Activated CD8-positive, alpha-beta memory T cell treated with anti-CD3 and anti-CD28 coated beads, Interleukin-2, amount 50 U/mL, for 48 hours (primary cell): ENCODE results near the gene PPIA.
A peak's percentile ranks its signal among the peaks of the same experiment; 100 is the strongest.
"Not testable (repeated sequence)": the region's sequence is repeated elsewhere in the genome, so short reads cannot be mapped to it uniquely, and the experiment has no call there.

Source experiments
- DNase-seq: peaks from one replicate; pipeline ENCODE4 v3.0.0-alpha.2; 2020

Gene PPIA

DNA sequence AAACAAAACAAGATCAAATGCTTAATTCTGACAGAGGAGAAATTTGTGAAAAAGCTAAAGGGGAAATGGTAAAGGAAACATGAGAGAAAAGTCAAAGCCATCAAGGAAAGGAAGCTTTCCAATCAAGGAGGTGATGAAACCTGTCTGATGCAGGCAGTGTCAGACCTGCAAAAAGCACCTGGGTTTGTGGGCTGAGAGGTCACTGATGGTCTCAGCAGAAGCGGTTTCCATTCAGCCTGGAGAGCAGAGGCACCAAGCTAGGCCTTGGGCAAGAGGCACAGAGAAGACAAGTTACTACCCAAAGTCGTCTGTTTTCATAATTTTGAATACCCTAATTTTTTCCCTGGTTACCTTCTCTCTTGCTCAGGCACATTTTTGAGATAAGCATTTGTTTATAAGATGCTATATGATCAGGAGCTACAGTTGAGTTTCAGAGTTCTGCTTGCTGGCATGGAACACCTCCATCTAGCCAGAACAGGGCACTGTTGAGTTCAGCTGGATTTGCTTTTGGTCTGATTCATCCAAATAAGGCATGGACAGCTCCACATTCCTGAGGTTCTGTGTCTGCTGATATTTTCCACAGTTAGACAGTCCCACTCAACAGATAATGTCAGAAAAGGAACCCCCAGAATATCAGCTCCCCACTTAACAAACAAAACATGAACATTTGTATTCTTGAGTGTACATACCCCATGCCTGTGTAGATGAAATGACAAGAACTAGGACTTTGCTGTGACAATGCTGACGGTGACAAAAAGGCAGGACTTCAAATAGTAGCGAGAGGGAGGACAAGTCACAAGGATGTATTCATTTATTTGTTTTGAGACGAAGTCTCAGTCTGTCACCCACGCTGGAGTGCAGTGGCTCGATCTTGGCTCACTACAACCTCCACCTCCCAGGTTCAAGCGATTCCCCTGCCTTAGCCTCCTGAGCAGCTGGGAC, 4.9 kb upstream of the PPIA start:
- DNase-seq, result no peak

DNA sequence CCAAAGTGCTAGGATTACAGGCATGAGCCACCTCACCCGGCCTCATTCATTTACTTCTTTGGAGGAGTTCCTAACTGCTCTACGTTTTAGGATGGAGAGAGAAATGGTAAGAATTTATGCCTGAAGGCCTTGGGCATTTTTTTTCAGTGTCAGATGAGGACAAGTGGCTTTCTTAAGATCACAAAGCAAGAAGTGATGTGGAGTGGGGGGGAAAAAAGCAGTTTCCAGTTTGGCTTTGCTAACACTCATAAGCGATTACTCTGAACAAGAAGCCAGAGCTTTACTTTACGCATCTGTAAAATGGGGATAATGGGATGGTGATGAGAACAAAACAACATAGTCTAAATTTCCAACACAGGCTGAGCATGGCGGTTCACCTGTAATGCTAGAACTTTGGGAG, 2.6 kb upstream of the PPIA start:
- DNase-seq, result no peak

DNA sequence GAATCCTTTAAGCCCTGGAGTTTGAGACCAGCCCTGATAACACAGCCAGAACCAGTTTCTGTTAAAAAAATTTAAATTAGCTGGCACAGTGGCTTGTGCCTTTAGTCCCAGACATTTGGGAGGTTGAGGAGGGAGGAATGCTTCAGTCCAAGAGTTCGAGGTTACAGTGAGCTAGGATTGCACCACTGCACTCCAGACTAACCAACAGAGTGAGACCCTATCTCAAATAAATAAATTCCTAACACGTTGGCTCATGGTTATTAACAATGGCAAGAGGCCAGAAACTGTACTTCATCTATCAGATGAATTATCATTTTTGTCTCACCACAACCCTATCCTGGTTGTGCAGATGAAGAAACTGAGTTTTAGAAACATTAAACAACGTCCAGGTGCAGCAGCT, 2.1 kb upstream of the PPIA start:
- DNase-seq, result no peak

DNA sequence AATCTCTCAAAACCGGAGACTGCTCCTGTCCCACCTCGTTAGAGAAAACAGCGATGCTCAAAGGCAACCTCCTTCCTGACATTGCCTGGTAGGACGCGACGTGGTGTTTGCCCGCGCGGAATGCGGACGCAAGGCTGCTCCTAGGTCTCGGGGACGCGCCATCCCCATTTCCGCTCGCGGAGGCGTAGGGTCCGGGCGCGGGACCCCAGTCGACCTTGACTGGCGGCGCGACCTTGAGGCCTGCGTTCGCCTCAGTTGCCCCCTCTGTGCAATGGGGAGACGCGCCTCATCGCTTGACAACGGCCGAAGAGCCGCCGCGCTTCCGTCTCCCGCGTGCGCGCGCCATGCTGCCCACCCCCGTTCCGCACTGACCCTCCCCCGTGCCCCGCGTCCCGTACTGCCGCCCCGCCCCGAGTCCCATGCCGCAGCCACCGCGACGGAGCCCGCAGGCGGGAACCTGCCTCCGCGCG, 412 bp upstream of the PPIA start:
- DNase-seq, result no peak

DNA sequence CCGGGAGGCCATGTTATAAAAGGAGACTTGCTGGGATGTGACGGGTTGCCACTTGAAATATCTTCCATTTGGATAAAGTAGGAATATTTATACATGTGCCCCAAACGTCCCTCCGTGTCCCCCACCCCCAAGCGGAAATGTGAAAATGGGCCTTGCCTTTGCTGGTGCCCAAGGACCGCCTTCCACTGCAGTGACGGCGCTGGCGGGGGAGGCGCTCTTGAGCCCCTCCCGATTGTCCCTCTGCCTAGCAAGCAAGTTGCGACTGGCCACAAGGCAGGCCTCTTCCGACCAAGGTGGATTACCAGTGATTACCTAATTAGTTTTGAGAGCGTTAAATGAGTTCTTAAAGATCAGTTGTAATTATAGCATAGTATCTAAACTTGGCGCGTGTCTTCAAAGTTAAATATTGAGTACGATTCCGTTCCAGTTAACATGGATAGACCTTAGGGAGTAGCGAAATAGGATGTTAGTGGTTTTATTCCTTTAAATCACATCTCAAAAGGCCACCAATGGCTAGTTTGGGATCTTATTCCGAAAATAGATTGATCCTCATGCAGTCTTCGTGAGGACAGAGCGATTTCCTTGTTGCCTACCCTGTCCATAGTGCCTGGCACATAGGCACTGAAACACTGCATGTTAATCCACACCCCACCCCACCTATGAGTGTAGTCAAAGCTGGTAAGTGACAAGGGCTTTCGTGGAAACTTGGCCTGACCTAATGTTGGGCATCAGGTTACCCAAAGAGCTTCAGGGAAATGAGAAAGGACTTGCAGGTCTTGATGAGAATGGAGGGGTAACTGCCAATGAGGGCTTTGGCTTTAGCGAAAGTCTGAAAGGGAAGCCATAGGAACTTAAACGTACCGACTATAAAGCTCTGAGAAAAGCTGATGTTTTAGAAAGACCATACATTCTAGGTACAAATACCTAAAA, 1.1 kb downstream of the PPIA start:
- peak; percentile 90 for DNase-seq

DNA sequence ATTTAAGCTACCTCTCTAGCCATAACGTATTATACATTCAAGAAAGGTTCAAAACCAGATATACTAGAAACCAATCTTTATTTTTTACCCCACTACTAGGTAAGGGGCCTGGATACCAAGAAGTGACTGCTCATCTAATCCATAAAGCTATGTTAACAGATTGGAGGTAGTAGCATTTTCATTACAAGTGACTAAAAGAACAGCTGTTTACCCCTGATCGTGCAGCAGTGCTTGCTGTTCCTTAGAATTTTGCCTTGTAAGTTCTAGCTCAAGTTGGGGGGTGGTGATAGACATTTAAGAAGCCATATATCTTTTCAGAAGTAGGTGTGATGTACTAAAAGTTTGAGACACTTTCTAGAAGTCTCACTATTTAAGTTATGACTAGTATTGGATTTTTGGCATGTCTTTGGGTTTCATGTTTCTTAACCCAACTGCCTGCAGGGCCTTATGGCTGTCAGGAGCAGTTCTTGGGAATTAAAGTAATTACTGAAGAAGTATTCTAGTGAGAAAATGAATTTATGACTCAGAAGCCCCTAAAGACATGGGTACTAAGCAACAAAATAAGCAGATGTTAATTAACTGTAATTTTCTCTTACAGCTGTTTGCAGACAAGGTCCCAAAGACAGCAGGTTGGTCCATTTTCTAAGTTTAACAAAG, 2.3 kb downstream of the PPIA start:
- no peak for DNase-seq

DNA sequence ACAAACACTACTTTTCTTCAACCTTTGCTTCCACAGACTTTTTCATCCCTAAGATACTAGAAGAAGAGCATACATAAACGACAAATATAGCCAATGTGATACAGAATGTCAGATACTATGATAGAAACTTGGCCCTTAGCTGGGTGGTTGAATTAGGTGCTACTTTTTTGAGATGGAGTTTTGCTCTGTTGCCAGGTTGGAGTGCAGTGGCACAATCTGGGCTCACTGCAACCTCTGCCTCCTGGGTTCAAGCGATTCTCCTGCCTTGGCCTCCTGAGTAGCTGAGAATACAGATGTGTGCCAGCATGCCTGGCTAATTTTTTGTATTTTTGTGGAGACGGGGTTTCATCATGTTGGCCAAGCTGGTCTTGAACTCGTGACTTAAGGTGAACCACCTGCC, 3.5 kb downstream of the PPIA start:
- DNase-seq, result no peak

DNA sequence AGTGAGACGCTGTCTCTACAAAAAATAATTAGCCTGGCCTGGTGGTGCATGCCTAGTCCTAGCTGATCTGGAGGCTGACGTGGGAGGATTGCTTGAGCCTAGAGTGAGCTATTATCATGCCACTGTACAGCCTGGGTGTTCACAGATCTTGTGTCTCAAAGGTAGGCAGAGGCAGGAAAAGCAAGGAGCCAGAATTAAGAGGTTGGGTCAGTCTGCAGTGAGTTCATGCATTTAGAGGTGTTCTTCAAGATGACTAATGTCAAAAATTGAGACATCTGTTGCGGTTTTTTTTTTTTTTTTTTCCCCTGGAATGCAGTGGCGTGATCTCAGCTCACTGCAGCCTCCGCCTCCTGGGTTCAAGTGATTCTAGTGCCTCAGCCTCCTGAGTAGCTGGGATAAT, 5.4 kb downstream of the PPIA start:
- no peak for DNase-seq

DNA sequence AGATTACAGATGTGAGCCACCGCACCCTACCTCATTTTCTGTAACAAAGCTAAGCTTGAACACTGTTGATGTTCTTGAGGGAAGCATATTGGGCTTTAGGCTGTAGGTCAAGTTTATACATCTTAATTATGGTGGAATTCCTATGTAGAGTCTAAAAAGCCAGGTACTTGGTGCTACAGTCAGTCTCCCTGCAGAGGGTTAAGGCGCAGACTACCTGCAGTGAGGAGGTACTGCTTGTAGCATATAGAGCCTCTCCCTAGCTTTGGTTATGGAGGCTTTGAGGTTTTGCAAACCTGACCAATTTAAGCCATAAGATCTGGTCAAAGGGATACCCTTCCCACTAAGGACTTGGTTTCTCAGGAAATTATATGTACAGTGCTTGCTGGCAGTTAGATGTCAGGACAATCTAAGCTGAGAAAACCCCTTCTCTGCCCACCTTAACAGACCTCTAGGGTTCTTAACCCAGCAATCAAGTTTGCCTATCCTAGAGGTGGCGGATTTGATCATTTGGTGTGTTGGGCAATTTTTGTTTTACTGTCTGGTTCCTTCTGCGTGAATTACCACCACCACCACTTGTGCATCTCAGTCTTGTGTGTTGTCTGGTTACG, 6.0 kb downstream of the PPIA start:
- no peak for DNase-seq

DNA sequence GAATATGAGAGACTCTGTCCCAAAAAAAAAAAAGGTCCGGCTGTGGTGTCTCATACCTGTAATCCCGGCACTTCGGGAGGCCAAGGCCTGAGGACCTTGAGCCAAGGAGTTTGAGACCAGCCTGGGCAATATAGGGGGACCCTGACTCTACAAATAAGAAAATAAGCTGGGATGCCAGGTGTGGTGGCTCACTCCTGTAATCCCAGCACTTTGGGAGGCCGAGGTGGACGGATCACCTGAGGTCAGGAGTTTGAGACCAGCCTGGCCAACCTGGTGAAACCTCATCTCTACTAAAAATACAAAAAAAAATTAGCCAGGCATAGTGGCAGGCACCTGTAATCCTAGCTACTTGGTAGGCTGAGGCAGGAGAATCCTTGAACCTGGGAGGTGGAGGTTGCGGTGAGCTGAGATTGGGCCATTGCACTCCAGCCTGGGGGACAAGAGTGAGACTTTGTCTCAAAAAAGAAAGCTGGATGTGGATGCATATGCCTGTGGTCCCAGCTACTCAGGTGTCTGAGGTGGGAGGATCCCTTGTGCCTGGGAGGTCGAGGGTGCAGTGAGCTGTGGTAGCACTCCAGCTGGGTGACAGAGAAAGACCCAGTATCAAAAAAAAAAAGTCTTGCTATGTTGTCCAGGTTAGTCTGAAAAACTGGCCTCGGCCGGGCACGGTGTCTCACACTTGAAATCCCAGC, 7.5 kb downstream of the PPIA start:
- peak; percentile 68 for DNase-seq

DNA sequence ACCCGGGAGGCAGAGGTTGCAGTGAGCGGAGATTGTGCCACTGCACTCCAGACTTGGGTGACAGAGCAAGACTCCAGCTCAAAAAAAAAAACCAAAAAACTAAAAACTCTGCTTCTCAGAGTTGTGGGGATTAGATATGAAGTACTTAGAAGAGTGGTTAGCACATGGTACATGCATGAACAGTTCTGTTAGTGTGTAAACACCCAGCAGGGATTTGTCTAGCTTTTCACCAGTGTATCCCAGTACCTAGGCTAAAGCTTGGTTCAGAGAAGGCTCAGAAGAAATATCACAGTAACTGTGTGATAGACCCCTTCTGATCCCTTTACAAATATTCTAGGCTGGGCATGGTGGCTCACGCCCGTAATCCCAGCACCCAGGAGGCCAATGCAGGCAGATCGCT, 9.5 kb downstream of the PPIA start:
- no peak for DNase-seq

DNA sequence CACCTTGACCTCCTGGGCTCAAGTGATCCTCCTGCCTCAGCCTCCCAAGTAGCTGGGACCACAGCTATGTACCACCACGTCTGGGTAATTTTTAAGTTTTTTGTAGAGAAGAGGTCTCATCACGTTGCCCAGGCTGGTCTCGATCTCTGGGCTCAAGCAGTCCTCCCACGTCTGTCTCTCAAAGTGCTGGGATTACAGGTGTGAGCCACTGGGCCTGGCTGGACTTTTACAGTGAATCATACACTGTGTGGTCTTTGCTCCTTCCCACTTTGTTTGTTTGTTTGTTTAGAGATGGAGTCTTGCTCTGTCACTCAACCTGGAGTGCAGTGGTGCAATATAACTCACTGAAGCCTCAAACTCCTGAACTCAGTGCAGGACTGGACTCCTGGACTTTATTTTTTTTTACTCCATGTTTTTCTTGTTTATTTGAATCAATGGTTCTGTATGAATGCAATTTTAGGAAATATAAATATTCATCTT, 12.5 kb downstream of the PPIA start:
- DNase-seq, result no peak

DNA sequence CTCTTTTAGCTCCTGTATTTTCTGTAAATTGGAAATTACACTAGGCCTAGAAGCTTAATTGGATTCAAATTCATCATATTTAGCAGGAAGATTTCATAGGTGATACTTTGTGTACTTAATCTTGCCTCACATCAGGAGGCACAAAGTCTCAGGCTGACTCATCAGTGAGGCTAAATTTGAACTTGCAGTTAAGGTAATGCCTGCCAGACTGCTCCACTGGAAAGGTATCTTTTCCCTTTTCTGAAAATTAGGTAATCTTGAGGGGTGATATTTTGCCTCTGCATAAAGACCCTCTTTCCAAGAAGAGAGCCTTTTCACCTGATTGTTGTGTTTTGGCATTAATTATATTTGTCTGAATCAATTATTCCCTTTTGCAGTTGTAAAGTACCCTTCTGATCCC, 14.6 kb downstream of the PPIA start:
- DNase-seq, result no peak

DNA sequence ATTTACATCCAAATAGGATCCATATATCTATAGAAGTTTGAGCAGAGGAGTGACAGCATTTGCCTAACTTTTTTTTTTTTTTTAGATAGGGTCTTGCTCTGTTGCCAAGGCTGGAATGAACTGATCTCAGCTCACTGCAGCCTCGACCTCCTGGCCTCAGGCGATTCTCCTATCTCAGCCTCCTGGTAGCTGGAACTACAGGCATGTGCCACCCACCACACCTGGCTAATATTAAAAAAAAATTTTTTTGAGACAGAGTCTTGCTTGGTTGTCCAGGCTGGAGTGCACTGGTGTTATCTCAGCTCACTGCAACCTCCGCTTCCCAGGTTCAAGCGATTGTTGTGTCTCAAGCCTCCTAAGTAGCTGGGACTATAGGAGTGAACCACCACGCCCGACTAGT, 15.1 kb downstream of the PPIA start:
- DNase-seq, result no peak

DNA sequence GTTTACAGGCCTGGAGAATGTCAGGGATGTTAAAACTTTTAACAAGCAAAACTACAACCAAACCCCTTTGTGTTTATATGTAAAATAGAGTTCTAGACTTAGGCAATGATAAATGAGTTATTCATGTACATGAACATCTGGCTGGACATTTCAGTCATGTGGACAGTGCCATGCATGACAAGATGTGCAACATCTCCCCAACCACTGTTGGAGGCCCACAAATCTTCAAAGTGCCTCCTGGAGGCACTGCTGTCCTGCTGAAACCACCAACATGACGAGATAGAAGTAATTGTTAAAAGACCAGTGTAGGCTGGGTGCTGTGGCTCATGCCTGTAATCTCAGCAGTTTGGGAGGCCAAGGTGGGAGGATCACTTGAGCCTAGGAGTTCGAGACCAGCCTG, 18.4 kb downstream of the PPIA start:
- DNase-seq, result no peak

DNA sequence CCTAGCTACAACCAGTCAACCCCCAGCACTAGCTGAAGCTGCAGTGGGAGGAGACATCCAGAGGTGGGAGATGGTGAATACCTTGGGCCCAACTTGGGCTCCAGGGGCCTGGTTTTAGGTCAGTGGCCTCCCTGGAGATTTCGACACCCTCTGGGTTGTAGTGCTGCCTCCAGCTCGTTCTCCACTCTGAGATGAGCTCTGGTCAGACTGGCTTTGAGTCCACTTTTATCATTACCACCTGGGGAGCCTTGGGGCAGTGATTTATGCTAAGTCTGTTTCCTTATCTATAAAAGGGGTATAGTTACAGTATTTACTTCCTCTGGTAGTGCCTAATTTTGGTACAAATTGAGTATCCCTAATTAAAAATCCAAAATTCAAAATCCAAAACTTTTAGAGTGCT, 22.8 kb downstream of the PPIA start:
- DNase-seq, result no peak

DNA sequence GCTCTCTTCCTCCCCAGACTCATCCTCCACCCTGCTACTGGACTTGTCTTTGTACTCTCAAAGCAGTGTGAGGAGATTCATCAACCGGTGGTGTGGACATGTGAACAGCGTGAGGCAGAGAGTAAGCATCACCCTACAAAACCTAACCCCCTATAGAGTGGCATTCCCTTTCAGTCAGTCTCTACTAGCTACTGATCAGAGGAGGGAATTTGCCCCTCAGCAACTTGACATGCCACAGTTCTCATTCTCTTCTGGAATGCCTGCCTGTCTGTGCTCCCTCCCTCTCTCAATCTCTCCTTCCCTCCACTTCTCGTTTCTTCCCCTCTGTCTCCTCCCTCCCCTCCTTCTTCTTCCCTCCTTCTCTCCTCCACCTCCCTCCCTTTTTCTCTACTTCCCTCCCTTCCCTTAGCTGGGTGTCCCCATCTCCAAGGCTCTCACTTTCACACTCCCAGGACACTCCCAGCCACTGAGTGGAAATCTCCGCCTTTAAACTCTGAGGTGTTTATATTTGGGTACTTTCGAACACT, 26.8 kb downstream of the PPIA start:
- peak; percentile 18 for DNase-seq

DNA sequence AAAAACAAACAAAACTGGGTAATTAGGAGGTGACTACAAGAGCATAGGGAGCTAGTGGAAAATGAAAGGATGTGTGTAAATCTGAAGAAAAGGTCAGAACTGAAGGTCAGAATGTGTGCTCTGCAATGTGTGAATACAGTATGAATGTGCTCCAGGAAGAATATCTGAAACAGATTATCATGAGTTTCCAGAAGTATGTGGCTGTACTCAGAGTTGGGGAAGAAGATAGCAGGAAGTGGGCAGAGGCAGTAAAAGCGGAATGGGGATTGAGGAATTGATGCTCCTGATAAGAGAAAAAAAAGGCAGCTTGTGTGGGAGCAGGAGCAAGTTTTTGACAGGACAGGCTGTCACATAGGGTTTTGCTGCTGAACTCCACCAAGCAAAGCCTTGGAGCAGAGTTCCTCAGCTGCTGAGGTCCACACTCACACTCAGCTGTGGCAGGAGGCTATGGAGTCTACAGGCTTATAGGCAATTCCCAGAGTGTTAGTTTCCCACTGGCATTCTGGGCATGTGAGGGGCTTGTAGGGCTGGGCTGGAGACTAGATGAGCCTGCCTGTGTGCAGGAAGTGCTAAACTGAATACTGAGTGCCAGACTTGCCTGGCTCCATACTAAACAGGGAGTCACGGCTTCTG, 28.5 kb downstream of the PPIA start:
- peak; percentile 46 for DNase-seq

DNA sequence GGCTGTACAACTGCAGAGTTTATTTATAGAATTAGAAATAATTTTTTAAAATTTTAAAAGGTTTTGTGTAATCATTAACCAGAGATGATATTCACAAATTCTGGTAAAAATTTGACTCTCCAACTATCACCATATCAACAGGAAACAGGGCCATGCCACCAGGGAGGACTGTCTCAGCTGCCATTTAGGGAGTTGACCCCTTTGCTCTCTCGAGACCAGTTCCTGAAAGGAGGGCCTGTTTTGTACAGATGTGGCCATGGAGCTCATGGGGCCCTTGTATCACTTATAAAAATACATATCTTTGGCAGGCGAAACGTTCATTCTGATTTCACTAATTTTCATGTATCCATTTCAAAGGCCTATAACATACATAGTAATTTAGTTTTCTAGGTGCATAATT, 31.1 kb downstream of the PPIA start:
- DNase-seq, result no peak

DNA sequence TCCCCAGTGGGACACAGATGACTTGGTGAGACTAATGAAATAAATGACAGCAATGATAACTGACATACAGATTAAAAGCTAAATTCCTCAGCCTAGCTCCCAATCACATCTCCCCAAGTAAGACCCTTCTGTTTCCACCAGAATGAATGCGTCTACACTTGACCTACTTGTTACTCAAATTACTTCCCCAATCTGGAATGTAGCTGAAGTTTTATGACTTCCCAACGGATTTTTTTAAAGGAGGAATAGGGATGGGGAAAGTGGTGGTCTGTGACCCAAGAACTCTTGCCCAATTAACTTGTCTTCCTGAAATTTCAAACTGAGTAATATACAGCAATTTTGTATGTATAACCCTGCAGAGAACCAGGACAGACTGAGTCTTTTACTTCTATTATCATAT, 42.3 kb downstream of the PPIA start:
- no peak for DNase-seq

DNA sequence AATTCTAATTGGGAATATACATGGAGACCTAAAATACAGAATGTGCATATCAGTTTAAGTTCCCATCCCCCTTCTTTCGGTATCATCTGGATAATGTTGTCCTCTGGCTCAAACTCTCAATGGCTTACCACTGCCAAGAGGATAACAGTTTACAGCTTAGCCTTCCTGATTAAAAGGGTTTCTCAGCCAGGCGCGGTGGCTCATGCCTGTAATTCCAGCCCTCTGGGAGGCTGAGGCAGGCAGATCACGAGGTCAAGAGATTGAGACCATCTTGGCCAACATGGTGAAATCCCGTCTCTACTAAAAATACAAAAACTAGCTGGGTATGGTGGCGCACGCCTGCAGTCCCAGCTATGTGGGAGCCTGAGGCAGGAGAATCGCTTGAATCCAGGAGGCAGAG, 46.2 kb downstream of the PPIA start:
- DNase-seq, result not testable (repeated sequence)
